Trophoblast cell (in vitro differentiated cells and primary cell): ENCODE data around the gene GABRG3.

ENCODE experiments used
- DNase-seq, 2 donors: peaks; one replicate each; pipeline ENCODE4 v3.0.0-alpha.2; 2016
- H2AFZ ChIP-seq: 2 replicates; pipeline ENCODE4 v1.6.1; 2013; ENCODE audit warnings: low read length, moderate library complexity, mild to moderate bottlenecking; ENCODE audit not compliant: insufficient read depth, poor library complexity
- H2AK5ac ChIP-seq: 2 replicates; pipeline ENCODE4 v1.6.1; 2013; ENCODE audit warnings: mild to moderate bottlenecking, low read length
- H2BK120ac ChIP-seq: 2 replicates; pipeline ENCODE4 v1.6.1; 2013; ENCODE audit warnings: low read length, mild to moderate bottlenecking, moderate library complexity; ENCODE audit not compliant: insufficient read depth, poor library complexity
- H2BK12ac ChIP-seq: 2 replicates; pipeline ENCODE4 v1.6.1; 2013; ENCODE audit warnings: mild to moderate bottlenecking, low read length, moderate library complexity
- H2BK5ac ChIP-seq: 2 replicates; pipeline ENCODE4 v1.6.1; 2013; ENCODE audit warnings: low read length, low read depth, moderate library complexity, mild to moderate bottlenecking; ENCODE audit not compliant: poor library complexity
- H3K14ac ChIP-seq: 2 replicates; pipeline ENCODE4 v1.6.1; 2013; ENCODE audit warnings: mild to moderate bottlenecking, low read length
- H3K18ac ChIP-seq: 2 replicates; pipeline ENCODE4 v1.6.1; 2013; ENCODE audit warnings: mild to moderate bottlenecking, low read length
- H3K23ac ChIP-seq: 2 replicates; pipeline ENCODE4 v1.6.1; 2013; ENCODE audit warnings: low read length
- H3K27ac ChIP-seq: 2 replicates; pipeline ENCODE4 v1.5.1; 2013; ENCODE audit warnings: low read depth, mild to moderate bottlenecking, inconsistent platforms, low read length, moderate library complexity
- H3K27me3 ChIP-seq: 2 replicates; pipeline ENCODE4 v1.6.1; 2013; ENCODE audit warnings: inconsistent platforms, mild to moderate bottlenecking, low read length, moderate library complexity; ENCODE audit not compliant: insufficient read depth
- H3K36me3 ChIP-seq, 2 experiments: 1 replicate in 1 of 2; 2 replicates in 1 of 2; pipeline ENCODE4 v1.6.1; 2013; ENCODE audit warnings: low read length in 2 of 2, mild to moderate bottlenecking in 2 of 2, moderate library complexity in 1 of 2; ENCODE audit not compliant: insufficient read depth in 2 of 2, control insufficient read depth in 1 of 2
- H3K4ac ChIP-seq: 2 replicates; pipeline ENCODE4 v1.6.1; 2013; ENCODE audit warnings: low read depth, mild to moderate bottlenecking, low read length, moderate library complexity
- H3K4me1 ChIP-seq, 2 experiments: 1 replicate in 1 of 2; 2 replicates in 1 of 2; pipeline ENCODE4 v1.6.1; 2013; ENCODE audit warnings: low read length in 2 of 2, mild to moderate bottlenecking in 2 of 2, moderate library complexity in 1 of 2; ENCODE audit not compliant: insufficient read depth in 2 of 2, control insufficient read depth in 1 of 2
- H3K4me2 ChIP-seq: 2 replicates; pipeline ENCODE4 v1.6.1; 2013; ENCODE audit warnings: inconsistent platforms, mild to moderate bottlenecking, low read length, moderate library complexity
- H3K4me3 ChIP-seq: 2 replicates; pipeline ENCODE4 v1.5.1; 2013; ENCODE audit warnings: mild to moderate bottlenecking, low read depth, low read length, inconsistent platforms
- H3K79me1 ChIP-seq: one replicate; pipeline ENCODE4 v1.6.1; 2013; ENCODE audit warnings: low read length
- H3K79me2 ChIP-seq: 2 replicates; pipeline ENCODE4 v1.6.1; 2013; ENCODE audit warnings: low read length, mild to moderate bottlenecking; ENCODE audit not compliant: control insufficient read depth, insufficient read depth, poor library complexity
- H3K9ac ChIP-seq: 2 replicates; pipeline ENCODE4 v1.6.1; 2013; ENCODE audit warnings: mild to moderate bottlenecking, low read length
- H3K9me3 ChIP-seq: 2 replicates; pipeline ENCODE4 v1.6.1; 2013; ENCODE audit warnings: low read depth, mild to moderate bottlenecking, control low read depth, inconsistent platforms, low read length; ENCODE audit not compliant: insufficient read depth
- H4K12ac ChIP-seq: 2 replicates; pipeline ENCODE4 v1.6.1; 2013; ENCODE audit warnings: low read depth, mild to moderate bottlenecking, low read length, moderate library complexity
- H4K8ac ChIP-seq: 2 replicates; pipeline ENCODE4 v1.6.1; 2013; ENCODE audit warnings: low read depth, mild to moderate bottlenecking, low read length, moderate library complexity
- H4K91ac ChIP-seq: one replicate; pipeline ENCODE4 v1.6.1; 2013; ENCODE audit warnings: low read depth, mild to moderate bottlenecking, low read length, moderate library complexity
- WGBS: extraction: QIAGEN DNeasy Blood & Tissue Kit; methylation state at CpG from one replicate; pipeline ENCODE4 v1.1.7; 2013; ENCODE audit warnings: missing lambda C conversion rate; ENCODE audit not compliant: insufficient read length, insufficient coverage; ENCODE audit errors: extremely low coverage; 5-methylcytosine and 5-hydroxymethylcytosine counted together

The GABRG3 gene

DNA sequence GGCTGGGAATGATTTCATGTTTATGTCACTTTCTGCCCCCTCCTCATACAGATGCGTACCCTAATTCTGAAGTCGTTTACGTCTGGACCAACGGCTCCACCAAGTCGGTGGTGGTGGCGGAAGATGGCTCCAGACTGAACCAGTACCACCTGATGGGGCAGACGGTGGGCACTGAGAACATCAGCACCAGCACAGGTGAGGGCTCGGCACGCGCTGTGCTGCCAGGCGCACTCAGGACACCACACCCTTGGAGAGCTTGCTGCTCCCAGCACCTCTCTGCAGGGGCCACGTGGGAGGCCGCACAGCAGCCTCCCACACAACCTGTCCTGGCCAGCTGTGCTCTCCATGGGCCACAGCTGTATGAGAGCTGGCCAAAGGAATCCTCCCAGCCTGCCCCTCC is 33.8 kb upstream of the GABRG3 start:
- Histone ChIP-seq H3K4me2 (no peak overlapping the region), H3K4ac (no peak overlapping the region), H3K27me3 (no peaks in the 10 kb centered on the region), H3K9ac (no peak overlapping the region), H3K18ac (no peak overlapping the region), H3K23ac (no peak overlapping the region), H3K79me2 (no peaks in the 10 kb centered on the region), H4K12ac (no peak overlapping the region), H4K8ac (no peak overlapping the region), H3K9me3 (no peaks in the 10 kb centered on the region), H3K36me3 (no peaks in the 10 kb centered on the region), H2BK120ac (no peak overlapping the region), H3K4me1 (no peaks in the 10 kb centered on the region), H3K4me3 (no peak overlapping the region), H3K14ac (no peak overlapping the region), H3K27ac (no peak overlapping the region), H2AK5ac (no peak overlapping the region), H3K79me1 (no peaks in the 10 kb centered on the region), H2BK12ac (no peak overlapping the region), H2BK5ac (no peak overlapping the region), H4K91ac (no peak overlapping the region), H2AFZ (no peak overlapping the region)
- WGBS: no CpG with 5 or more reads among the region's 13 CpGs
- no peak for DNase-seq

DNA sequence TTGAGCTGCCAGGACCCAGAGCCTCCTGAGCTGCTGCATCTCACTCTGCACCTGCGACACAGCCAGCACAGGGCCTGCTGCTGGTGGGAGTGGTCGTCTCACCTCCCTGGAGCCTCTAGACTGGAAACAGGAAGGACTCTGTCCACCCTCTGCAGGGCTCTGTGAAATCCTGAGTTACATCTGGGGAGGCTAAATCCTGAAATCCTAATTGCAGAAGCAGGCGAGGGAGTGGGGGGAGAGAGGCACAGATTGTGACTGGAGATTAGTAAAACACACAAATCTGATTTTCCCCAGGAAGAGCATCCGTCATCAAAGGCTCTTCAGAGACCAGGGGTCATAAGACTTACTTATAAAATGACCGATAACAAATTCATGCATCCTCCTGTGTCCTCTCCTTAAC is 31.6 kb upstream of the GABRG3 start:
- Histone ChIP-seq H3K36me3 (no peaks in the 10 kb centered on the region), H2BK12ac (no peak overlapping the region), H3K79me2 (no peaks in the 10 kb centered on the region), H3K23ac (no peak overlapping the region), H3K27me3 (no peaks in the 10 kb centered on the region), H3K9ac (no peak overlapping the region), H4K8ac (no peak overlapping the region), H2AK5ac (no peak overlapping the region), H3K4me3 (no peak overlapping the region), H2BK120ac (no peak overlapping the region), H3K79me1 (no peaks in the 10 kb centered on the region), H3K9me3 (no peaks in the 10 kb centered on the region), H3K4me2 (no peak overlapping the region), H2AFZ (no peak overlapping the region), H4K91ac (no peak overlapping the region), H3K4ac (no peak overlapping the region), H3K4me1 (no peaks in the 10 kb centered on the region), H4K12ac (no peak overlapping the region), H3K14ac (no peak overlapping the region), H3K18ac (no peak overlapping the region), H2BK5ac (no peak overlapping the region), H3K27ac (no peak overlapping the region)
- no CpG with 5 or more reads among the region's 5 CpGs for WGBS
- DNase-seq: no peak

DNA sequence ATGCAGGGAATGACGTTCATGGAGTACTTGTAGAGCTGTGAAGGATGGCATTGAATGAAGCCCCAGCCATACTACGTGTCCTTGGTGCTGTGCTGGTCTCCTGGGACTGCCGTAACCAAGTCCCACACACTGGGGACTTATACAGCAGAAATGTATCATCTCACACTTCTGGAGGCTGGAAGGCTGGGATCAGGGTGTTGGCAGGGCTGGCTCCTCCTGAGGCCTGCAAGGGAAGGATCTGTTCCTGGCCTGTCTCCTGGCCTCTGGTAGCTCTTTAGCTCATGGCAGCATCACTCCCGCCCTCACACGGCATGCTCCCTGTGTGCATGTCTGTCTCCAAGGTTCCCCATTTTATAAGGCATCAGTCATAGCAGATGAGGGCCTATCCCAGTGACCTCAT is 29.5 kb upstream of the GABRG3 start:
- no peak overlapping the region for H2BK5ac ChIP-seq

DNA sequence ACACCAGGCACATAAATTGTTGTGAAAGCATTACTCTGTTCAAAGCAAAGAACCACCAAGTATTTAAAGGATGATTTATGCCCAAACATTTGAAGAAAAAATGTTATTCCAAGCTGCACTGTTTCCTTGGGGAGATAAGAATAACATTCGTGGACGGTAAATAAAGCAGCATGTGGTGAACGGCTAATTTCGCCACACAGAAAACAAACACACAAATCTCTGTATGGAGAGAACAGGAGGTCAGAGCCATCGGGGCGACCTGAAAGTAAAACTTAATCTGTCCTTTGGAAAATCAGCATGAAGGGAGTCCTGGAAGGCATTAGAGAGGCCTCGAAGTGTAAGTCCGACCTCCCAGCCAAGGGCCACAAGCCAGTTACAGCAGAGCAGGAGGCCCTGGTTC is 27.1 kb upstream of the GABRG3 start:
- Histone ChIP-seq H2BK12ac (no peak overlapping the region), H3K9ac (no peak overlapping the region), H3K36me3 (no peaks in the 10 kb centered on the region), H2AK5ac (no peak overlapping the region), H3K4me2 (no peak overlapping the region), H3K79me1 (no peaks in the 10 kb centered on the region), H3K79me2 (no peaks in the 10 kb centered on the region), H3K18ac (no peak overlapping the region), H3K27ac (no peak overlapping the region), H2AFZ (no peak overlapping the region), H4K91ac (no peak overlapping the region), H2BK120ac (no peak overlapping the region), H3K14ac (no peak overlapping the region), H3K23ac (no peak overlapping the region), H2BK5ac (no peak overlapping the region), H3K27me3 (no peaks in the 10 kb centered on the region), H4K12ac (no peak overlapping the region), H3K9me3 (no peaks in the 10 kb centered on the region), H3K4me3 (no peak overlapping the region), H4K8ac (no peak overlapping the region), H3K4me1 (no peaks in the 10 kb centered on the region), H3K4ac (no peak overlapping the region)
- no CpG with 5 or more reads among the region's 8 CpGs for WGBS
- no peak for DNase-seq

More for the DNA sequence above, 29.5 kb upstream of the GABRG3 start:
- Histone ChIP-seq H3K4ac (no peak overlapping the region), H3K4me2 (no peak overlapping the region), H4K91ac (no peak overlapping the region), H2BK120ac (no peak overlapping the region), H3K79me2 (no peaks in the 10 kb centered on the region), H3K9ac (no peak overlapping the region), H3K27me3 (no peaks in the 10 kb centered on the region), H3K4me3 (no peak overlapping the region), H2AK5ac (no peak overlapping the region), H2BK12ac (no peak overlapping the region), H3K27ac (no peak overlapping the region), H3K14ac (no peak overlapping the region), H3K36me3 (no peaks in the 10 kb centered on the region), H3K9me3 (no peaks in the 10 kb centered on the region), H3K79me1 (no peaks in the 10 kb centered on the region), H3K18ac (no peak overlapping the region), H3K23ac (no peak overlapping the region), H4K12ac (no peak overlapping the region), H4K8ac (no peak overlapping the region), H3K4me1 (no peaks in the 10 kb centered on the region), H2AFZ (no peak overlapping the region)
- no CpG with 5 or more reads among the region's 5 CpGs for WGBS
- no peak for DNase-seq
